Measurements from ENCODE around the gene IFRD2.
"Not testable (repeated sequence)": the region's sequence is repeated elsewhere in the genome, so short reads cannot be mapped to it uniquely, and the experiment has no call there.

IFRD2 gene

DNA sequence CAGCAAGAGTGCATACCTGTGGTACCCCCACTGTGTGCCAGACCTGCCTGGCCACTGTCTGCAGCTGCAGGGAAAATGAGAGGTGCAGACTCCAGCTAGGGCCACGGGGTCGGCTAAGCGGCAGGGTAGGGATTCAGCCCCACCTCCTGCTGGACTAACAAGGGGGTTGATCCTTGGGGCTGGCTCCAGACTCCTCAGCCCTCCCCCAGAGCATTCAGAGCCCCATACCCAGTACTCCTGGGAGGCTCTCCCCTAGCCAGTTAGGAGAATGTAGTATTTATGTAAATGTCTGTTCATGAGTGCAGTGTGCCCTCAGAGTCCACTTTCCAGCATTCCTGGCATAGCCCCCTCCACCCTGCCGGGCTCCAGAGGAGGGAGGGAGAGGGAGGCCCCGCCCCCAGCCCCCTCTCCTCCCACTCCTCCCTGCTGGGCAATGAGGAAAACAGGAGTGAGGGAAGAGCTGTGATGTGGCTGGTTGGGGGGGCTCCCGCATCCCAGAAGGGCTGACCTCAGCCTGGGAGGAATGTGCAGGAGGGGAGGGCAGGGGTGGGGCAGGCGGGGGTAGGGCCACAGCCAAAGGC is 27.8 kb downstream of the IFRD2 start:
- peak in 1 of 2 experiments; percentile 7 for DNase-seq

DNA sequence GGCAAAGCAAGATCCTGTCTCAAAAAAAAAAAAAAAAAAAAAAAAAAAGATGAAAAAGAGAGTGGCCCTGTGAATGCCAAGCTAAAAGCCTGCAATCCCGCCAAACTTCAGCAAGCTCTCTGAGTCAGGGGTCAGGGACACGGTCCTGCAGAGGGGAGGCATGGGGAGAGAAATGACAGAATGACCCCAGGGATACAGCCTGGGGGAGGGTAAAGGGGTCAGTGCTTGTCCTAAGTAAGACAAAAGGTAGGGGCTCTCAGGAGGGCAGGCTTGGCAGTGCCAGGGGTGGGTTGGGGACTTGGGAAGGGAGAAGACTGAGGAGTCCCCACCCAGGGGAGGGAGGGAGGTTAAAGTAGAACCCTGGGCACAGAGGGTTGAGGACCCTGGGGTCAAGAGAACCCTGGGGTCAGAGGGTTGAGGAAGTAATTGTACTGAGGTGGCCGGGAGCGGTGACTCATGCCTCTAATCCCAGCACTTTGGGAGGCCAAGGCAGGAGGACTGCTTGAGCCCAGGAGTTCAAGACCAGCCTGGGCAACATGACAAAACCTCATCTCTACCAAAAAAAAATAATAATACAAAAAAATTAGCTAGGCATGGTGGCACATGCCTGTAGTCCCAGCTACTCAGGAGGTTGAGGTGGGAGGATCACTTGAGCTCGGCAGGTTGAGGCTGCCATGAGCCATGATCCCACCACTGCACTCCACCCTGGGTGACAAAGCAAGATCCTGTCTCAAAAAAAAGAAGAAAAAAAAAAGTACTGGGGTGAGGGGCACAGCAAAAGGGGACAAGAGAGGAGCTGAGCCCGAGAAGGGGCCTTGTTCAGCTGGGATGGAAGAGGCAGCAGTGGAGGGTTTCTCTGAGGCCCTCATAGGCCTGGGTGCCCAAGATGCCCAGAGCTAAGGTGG is 28.5 kb downstream of the IFRD2 start:
- no peak for DNase-seq

DNA sequence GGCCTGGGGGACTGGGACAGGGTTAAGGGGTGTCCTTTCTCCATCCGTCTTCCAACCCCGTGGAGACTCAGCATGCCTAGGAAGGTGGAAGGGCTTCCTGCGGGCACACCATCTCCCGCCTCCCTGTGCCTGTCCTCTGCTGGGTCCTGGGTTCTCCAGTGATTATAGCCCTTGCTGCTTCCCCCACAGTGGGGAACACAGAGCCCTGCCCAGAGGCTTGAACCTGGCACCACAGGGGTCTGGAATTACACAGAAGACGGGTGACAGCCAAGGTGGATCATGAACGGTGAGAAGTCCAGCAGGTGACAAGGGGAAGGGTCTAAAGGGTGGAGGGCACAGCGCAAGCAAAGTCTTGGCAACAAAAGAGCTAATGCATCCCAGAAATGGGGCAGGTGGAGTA is 29.5 kb downstream of the IFRD2 start:
- no peak for DNase-seq

DNA sequence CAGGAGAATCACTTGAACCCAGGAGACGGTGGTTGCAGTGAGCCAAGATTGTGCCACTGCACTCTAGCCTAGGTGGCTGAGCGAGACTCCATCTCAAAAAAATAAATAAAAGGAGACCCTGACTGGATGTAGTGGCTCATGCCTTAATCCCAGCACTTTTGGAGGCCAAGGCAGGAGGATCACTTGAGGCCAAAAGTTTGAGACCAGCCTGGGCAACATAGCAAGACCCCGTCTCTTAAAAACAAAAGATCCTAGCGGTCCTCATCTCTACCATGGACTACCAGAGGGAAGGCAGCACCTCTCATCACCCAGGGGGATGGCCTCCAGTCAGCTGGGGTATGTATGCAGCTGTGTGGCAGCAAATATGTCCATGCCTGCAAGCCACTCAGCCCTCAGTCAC is 30.0 kb downstream of the IFRD2 start:
- not testable (repeated sequence) for DNase-seq

DNA sequence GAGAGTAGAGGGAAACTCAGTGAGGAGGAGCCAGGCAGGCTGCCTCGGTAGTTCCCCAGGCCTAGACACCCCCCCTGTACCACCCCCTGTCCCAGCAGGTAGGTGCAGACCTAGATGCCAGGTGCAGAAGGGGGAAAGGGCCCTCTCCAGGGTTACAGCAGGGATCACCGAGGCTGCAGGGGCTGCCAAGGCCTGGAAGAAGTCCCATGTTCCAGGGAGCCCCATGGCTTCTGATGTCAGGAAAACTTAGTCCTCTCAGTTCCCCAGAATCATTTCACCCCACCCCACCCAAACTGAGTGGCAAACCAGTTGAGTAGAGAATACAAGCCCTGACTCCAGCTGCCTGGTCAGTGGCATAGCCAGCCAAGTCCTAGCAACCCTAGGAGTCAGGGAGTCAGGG is 30.7 kb downstream of the IFRD2 start:
- DNase-seq, result no peak

DNA sequence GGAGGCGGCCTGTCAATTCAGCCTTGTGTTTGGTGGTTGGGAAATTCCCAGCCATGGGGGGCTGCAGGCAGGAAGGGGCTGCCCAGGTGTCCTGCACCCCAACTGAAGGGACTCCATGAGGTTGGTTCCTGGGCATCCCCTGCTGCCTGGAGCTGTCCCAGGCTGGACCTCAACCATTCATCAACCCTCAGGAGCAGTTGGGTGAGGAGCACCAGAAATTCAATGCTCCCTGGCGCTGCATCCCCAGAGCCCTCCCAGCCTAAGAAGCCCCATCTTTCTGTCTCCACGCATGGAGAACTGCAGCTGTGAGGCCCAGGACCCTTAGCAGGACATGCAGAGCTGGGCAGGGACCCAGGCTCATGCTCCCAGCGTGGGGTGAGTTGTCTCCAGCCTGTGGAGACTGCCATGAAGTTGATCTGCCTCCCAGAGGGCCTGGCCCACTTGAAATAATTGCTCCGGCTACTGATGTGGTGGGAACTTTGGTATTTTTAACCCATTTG is 31.2 kb downstream of the IFRD2 start:
- no peak for DNase-seq

DNA sequence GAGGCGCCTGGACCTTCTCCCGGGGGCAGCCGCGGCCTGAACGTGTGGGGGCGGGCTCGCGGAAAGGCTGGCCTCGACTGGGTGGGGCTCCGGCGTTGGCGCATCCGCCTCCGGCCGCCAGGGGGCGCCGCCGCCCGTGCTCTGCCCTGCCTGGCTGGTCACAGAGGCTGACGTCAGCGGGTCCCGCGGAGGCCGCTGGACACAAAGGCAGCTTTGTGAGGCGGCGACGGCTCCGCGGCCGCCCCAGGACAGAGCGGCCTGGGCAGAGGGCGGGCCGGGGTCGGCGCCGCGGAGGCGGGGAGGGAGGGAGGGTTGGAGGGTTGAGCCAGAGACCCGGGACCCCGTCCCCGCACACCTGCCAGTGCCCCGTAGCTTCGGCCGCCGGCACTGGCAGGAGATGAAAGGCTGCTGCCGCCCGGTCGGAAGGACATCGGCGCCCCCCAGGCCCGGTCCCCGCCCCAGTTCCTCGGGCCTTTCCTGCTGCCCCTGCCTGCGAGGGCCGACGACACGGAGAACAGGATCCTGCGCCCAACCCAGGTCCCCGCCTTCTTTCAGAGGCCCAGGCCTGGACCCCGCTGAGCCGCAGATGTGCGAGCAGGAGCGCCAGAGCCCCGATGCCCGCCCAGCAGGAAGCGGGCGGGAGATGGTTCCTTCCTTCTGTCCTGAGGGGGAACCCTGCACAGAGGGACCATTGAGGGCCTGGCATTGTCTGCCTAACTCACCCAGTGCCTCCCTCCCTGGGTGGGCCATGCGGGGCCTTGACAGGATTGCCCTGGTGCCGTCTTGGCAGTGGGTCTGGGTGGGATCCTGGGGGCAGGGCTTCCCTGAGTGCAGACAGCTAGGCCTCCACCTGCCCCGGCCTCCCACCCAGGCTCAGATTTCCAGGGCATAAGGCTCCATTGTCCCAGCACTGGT is 31.9 kb downstream of the IFRD2 start:
- DNase-seq, result peak; percentile 51 to 82

DNA sequence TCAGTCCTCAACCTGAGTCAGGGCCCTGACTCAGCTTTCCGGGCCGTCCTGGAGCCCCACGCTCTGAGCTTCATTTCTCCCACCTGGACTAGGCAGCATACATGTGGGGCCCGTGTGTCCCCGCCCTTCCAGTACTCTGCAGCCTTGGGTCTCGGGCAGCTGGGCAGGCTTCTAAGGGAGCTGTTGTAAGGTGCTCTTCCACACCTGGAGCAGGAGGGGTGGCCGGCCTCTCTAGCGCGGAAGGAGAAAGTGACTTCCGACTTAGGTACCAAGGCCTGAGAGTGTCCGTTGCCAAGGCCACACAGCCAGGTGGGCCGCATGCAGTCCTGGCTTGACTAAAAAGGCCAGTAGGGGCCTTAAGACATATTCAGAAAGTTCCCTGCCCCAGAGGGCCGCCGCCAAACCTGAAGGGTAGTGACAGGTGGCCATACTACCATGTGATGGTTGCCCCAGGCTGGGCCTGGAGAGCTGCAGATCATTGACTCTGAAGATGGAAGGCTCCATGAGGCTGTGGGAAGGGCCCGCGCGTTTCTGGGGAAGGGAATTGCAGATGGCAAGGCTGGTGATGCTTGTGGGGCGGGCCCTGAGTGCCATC is 32.7 kb downstream of the IFRD2 start:
- no peak for DNase-seq

DNA sequence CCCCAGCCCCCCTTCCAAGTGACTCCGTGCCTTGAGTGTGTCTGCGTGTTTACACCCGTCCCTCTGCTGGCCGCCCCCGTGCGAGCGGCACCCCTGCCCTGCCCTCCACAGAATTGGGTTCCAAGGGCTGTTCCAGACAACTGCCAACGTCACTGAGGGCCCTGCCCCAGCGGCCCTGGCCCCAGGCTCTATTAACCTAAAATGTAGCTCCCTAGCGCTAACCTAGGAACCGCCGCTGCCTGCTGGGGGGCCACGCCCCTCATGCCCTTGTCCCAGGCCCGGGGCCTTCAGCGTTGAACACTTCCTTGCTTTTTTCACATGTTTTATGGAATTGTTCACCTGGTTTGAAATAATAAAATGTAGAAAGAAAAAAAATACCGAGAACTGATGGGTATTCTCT is 33.2 kb downstream of the IFRD2 start:
- DNase-seq, result no peak

DNA sequence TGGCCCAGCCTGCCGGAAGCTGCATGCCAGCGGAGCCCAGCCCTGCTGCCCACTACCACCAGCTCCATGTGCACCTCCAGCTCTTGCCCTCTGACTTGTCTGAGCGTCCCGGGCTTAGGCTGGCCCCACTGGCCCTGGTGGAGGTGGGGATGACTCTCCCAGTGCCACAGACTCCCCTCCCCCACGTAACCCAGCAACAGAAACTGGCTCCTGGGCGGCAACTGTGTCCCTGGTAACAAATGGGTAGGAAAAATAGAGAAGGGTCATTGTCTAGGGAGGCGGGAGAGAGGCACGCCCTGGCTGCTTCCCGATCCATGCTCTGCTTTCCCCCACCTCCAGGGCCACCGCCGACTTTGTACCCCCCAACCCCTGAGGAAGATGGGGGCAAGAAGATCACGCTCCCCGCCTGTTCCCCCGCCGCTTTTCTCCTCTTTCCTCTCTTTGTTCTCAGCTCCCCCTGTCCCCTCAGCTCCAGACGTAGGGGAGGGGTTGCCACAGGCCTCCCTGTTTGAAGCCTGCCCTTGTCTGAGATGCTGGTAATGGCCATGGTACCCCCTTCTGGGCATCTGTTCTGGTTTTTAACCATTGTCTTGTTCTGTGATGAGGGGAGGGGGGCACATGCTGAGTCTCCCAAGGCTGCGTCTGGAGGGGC is 34.1 kb downstream of the IFRD2 start:
- no peak for DNase-seq

DNA sequence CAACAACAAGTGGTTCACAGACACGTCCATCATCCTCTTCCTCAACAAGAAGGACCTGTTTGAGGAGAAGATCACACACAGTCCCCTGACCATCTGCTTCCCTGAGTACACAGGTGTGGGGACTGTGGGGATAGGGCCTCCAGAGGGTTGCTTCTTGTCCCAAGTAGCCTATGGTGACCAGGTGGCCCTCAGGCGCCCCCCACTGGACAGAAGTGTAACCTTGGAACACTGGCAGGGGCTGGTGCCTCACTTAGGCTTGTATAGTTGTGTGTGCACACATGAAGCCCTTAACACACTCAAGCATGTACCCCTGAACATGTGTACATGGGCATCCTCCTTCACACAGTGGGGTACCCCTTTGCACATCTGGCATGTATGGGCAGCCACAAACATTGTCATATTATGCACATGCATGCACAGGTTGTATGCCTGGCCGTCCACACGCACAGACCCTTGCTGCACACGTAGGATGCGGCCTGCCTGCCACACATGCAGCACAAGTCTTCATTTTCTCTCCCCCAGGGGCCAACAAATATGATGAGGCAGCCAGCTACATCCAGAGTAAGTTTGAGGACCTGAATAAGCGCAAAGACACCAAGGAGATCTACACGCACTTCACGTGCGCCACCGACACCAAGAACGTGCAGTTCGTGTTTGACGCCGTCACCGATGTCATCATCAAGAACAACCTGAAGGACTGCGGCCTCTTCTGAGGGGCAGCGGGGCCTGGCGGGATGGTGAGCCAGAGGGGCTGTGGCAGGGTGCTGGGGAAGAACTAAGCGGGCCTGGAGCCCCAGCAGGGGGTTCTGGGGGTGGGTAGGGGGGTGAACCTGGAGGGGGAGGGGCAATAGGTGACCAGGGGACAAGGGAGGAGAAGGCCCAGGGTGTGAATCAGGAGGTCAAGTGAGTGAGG is 35.0 kb downstream of the IFRD2 start:
- no peak for DNase-seq

DNA sequence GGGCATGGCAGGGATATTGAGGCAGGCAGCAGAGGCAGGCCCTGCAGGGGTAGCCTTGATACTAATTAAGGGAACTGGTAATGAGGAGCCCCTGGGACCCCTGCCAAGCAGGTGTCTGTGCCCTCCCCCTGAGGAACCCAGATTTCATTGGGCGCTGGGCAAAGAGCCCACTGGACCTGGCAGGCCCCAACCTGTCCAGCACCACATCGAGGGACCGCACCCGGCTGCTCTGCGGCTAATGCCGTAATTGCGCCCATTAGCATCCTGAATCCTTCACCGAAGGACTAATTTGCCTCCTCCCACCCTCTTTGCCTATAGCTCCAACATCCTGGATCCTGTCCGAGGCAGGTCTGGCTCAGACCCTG is 37.0 kb downstream of the IFRD2 start:
- no peak for DNase-seq

DNA sequence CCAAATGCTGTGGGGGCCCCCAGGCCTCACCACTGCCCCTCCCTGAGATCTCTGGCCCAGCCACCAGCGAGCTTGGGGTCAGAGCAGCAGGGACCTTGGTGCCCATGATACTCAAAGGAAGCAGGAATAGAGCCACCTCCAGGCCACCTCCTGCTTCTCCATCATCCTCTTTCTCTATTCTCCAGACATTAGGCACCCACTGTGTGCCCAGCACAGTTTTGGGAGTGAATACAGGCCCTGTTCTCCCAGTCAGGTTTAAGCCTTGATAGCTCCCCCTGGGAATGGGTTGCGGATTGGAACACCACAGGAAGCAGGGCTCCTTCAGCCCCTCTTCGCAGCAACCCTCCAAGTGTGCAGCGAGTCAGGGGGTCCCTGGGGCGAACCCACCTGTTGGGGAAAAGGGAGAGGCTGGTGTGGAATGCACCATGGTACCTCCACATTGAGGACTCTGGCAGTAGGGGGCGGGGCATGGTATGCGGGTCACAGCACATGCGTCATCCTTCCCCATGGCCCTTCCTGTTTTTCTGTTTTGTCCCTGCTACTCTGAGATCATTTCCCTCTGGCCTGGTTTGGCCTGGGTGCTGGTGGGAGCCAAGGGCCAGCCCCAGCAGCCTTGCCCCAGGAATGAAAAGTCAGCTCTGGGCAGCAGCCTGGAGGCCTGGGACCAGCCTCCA is 37.5 kb downstream of the IFRD2 start:
- peak in 1 of 2 experiments; percentile 20 for DNase-seq

DNA sequence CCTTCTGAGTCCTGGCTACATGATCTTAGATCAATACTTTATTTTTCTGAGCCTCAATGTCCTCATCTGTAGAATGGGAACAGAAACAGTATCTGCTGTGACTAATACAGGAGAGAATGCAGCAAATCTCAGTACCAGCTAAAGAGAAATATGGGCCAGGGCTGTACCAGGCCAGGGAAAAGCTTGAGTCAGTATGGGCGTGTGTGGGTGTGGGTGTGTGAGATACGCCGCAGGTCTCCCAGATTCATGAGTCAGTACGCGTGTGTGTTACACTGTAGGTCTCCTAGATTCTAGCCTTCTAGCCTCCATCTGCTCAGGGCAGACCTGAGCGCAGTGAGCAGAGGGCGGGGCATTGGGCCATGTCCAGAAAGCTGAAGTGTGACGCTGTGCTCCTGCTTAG is 41.0 kb downstream of the IFRD2 start:
- DNase-seq, result no peak

DNA sequence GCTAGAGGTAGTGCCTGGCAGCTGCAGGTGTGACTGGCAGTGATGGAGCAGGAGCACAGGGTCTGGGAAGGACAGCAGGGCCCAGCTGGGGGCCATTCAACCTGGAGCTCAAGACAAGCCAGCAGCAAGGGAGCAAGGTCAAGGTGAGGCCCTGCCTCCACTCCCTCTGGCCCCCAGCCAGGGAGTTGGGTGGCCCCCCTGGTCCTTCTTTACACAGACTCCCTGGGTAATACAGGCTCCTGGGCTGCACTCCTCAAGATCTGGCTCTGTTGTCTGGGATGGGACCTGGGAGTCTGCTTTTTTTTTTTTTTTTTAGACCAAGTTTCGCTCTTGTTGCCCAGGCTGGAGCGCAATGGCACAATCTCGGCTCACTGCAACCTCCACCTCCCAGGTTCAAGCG is 41.7 kb downstream of the IFRD2 start:
- no peak for DNase-seq

DNA sequence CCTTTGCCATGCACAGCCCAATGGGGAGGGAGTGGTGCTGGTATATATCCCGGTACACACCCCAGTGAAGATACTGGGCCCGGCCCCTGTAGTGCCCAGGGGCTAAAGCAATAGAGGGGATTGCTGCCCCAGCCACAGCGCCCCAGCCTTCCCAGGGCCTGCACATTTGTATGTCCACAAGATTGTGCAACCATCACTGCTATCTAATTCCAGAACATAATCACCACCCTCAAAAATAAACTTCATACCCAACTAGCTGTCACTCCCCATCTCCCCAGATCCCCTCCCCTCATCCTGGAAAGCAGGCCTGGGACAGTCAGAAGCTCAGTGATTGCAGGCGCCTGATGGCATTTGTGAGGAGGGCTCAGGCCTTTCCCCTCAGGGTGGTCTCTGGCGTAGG is 42.8 kb downstream of the IFRD2 start:
- no peak for DNase-seq

DNA sequence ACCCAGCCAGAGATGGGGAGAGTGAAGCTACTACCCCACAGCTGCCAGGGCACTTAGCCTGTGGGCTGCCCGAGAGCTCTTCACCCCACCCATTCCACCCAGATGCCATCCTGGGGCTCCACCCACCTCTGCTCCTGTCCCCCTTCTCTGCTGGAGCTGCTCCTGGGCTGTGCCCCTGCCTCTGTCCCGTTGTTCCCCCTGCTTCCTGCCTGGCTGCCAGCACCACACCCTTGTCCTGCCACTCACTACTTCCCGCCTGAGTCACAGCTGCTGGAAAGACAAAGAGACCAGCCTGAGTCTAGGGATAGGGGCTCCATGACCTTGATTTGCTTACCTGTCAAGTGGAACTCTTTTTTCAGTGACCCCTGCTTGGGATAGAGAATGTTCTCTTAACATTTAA is 43.8 kb downstream of the IFRD2 start:
- DNase-seq, result peak in 1 of 2 experiments; percentile 62

DNA sequence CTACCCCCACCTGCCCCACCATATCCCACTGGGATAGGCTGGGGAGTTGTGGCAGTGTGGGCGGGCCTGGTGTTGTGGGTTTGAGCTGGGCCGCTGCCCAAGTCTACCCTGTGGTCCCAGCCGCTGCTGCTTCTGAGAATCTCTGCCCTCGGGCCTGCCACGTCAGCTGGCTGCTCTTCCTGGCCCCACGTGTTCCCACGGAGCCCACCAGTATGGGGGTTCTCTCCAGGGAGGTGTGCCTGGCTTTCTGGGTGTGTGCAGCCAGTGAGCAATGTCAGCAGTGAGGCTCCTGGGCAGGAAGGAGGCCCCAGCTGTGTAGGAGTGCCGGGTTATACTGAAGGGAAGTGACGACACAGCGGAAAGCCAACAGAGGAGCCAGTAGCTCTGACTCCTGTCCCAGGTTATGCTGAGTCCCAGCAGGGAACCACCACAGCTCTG is 45.7 kb downstream of the IFRD2 start:
- peak; percentile 60 to 87 for DNase-seq

DNA sequence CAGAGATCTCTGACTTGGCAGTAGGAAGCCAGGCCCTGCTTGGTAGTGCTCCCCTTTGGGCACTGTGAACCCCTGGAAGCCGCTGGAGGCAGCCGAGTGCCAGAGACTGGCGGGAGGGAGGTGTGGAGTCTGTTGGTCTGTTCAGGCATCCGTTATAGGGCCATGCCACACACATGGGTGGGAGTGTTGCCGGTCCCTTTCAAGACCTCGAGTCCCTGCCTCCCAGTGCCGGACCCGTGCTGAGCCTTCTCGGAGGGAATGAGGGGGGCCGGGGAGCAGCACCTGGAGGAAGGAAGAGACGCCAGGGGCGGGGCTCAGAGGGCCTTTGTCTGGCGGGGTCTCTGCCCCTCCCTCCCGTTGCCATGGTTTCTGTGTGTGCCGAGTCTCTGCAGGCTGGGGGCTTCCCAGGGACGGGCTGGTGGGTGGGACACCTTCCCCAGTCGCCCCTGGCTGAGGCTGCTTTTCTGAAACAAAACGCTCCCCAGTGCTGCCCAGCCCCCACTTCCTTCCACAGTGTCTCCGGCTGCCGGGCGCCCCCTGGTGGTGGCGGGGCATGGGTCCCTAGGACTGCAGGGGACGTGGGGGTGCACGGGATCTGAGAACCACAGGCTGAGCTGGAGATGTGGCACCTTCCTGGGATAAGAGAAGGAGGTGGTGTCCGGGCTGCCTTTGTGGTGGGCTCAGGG is 46.3 kb downstream of the IFRD2 start:
- DNase-seq, result peak; percentile 58 to 71

DNA sequence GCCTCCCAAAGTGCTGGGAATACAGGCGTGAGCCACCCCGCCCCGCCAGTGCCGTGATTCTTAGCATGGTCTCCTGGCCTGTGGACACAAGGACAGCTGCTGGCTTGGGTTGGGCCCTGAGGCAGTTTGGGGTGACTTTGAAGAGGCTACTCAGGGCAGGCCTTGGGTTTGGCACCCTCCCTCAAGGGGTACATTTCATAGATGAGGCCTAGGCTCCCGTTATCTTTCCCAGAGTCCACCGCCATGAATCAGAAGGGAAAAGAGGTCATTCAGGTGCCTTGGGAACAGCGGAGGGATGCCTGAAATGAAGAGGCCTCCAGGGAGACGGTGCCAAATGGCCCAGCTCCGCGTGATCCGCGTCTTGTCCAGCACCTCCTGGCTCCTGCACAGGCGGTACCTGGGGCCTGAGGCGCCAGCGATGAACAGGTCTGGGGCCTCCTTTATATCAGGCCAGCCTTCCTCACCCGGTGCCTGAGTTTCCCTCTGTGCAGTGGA is 46.9 kb downstream of the IFRD2 start:
- no peak for DNase-seq

All from SW 1271 (cell line).